ENCODE data around the gene RBM20.

GRCh38 chr10:110739811-110740271 lies 95.7 kb downstream of the RBM20 start:
- TF ChIP-seq EZH2 (IDR thresholded peaks at IDR 0.05) = no peak
- no peak for TF ChIP-seq CTCF (IDR thresholded peaks at IDR 0.05)

All from neural progenitor cell (in vitro differentiated cells).